GM18868 (cell line): Measurements from ENCODE around the gene B4GALT5.
A peak's percentile ranks its signal among the peaks of the same experiment; 100 is the strongest.
"Not testable (repeated sequence)": the region's sequence is repeated elsewhere in the genome, so short reads cannot be mapped to it uniquely, and the experiment has no call there.

Source experiments
- ATAC-seq: cut with Tn5 transposase; IDR thresholded peaks from one replicate; pipeline ENCODE4 v1.9.1; 2021; ENCODE audit warnings: mild to moderate bottlenecking, moderate library complexity; ENCODE audit not compliant: unreplicated experiment

B4GALT5 gene, protein sequence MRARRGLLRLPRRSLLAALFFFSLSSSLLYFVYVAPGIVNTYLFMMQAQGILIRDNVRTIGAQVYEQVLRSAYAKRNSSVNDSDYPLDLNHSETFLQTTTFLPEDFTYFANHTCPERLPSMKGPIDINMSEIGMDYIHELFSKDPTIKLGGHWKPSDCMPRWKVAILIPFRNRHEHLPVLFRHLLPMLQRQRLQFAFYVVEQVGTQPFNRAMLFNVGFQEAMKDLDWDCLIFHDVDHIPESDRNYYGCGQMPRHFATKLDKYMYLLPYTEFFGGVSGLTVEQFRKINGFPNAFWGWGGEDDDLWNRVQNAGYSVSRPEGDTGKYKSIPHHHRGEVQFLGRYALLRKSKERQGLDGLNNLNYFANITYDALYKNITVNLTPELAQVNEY

DNA sequence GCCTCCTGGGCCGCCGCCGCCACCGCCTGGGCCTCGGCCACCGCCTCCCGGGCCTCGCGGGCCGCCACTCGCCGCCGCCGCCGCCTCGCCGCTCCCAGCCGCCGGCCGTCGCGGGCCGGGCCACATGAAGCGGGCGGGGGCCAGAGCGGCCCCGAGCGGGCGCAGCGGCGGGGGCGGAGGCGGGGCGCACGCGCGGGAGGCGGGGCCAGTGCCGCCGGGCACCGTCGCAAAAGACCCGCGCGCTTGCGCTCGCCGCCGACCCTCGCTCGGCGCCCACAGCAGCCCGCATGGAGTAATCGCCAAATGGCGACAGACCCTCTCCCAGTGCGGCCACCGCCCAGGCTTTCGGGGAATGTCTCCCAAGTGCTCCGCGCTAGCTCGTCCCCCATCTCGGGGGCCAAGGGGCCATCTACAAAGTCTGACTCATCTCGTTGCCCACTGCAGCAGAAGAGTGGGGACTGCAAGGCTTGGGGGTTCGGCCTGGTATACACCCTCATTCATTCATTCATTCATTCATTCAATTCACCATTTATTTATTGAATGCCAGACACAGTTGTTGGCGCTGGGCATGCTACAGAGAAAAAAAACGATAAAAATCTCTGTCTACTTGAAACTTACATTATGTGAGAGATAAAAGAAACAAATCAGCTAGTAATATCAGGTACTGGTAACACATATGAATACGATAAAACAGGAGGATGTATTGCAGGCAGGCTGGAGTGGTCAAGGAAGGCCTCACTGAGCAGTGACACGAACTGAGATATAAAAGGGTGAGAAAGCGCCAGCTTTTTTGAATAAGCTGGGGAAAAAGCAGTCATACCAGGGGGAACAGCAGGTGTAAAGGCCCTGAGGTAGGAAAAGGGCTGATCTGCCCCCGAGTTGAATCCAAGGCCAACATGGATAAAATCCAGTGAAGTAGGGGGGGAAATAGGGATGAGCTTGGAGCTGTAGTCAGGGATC lies at the start of gene B4GALT5:
Gene B4GALT5, minus strand, starts transcription at position 126 of the 960 bp plus-strand sequence. CDS start 188 bp downstream, outside the sequence.
- peak; percentile 78 for ATAC-seq

DNA sequence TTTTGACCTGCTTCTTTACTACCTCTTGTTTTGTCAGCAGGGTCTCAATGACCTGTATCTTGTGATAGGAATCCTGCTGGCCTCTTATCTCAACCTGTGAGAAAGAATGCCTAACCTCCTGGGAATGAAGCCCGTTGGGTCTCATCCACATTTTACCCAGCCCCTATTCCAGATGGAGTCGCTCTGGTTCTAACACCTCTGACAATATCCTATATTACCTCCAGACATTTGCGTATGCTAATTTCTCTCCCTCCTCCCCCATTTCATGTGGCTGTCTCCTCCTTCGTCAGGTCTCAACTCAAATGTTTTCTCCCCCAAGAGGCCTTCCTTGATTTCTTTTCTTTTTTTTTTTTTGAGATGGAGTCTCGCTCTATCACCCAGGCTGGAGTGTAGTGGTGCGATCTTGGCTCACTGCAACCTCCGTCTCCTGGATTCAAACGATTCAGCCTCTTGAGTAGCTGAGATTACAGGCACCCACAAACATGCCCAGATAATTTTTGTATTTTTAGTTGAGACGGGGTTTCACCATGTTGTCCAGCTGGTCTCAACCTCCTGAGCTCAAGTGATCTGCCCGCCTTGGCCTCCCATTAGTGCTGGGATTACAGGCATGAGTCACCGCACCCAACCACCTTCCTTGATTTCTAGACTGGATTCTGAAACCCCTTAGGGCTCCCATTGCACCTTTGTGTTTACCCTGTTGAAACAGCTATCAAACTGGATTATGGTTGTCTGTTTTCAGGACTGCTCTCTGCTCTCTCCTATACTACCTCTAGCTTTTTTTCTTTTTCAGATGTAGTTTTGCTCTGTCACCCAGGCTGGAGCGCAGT lies 49.5 kb upstream of the B4GALT5 start:
- ATAC-seq = no peak

DNA sequence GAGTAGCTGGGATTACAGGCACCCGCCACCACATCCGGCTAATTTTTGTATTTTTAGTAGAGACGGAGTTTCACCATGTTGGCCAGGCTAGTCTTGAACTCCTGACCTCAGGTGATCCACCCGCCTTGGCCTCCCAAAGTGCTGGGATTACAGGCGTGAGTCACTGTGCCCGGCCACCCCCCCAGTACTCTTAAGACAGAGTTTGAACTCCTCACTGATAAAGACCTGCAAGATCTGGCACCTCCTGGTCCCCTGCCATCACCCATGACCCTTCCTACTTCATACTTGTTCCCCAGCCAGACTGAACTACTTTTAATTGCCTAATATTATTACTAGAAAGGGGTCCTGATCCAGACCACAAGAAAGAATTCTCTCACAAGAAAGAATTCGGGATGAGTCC lies 48.2 kb upstream of the B4GALT5 start:
- ATAC-seq = not testable (repeated sequence)

DNA sequence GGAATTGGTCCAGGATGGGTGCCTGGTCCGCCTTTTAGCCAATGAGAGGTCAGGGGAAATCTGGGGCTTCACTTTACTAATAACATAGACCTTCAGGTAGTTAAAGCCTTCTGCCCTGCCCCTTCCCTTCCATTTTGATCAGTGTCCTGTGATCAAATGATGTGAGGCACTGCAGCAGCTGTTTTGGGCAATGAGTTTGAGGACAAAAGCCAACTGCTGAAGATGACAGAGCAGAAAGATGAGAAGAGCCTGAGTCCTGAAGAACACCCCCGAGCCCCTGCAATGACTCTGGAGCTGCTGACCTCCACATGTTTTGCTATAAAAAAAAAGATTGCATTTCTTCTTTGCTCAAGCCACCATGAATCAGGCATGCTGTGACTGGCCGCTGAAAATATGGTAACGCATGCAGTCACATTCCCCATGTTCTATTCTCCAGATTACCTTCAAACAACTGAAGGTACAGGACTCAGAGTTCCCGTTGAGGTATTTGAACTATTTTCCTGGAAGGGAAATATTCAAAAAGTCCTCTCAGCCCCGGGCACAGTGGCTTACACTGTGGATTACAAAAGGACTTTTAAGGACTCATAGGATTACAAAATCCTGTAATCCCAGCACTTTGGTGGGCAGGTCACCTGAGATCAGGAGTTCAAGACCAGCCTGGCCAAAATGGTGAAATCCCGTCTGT lies 45.7 kb upstream of the B4GALT5 start:
- ATAC-seq = no peak

GRCh38 chr20:49758781-49759180 lies 45.1 kb upstream of the B4GALT5 start:
- no peak for ATAC-seq

DNA sequence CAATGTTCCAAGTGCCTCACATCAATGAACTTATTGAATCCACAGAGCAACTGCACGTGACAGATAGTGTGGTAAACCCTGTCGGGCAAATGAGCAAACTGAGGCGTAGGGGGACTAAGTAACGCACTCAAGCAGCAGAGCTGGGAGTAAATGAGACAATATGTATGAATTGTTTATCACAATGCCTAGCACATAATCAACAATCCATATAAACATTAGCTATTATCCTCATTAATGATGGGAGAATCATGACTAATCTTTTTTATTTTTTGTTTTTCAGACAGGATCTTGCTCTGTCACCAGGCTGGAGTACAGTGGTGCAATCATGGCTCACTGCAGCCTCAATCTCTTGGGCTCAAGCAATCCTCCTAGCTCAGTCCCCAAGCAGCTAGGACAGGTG lies 43.9 kb upstream of the B4GALT5 start:
- no peak for ATAC-seq

DNA sequence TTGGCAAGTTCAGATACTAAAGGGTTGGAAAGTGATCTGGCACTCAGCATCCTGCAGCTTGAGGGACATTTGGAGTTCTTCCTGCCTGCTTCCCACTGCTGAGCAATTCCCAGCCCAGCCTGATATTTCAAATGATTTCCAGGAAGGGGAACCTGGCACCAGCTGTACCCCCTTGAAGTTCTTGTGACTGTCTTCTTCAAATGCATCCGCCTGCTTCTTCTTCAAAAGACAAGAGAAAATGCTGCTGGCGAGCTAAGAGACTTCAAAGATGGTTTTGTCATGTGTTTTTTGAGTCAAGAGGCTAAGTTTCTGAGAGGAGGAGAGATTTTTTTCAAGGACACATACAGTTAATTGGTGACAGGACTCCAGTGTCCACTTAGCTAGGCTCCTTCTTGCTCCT lies 42.6 kb upstream of the B4GALT5 start:
- no peak for ATAC-seq

- no peak for ATAC-seq
Observed at GRCh38 chr20:49754596-49754995, 40.9 kb upstream of the B4GALT5 start.

- no peak for ATAC-seq
Observed at GRCh38 chr20:49753133-49753532, 39.5 kb upstream of the B4GALT5 start.

- ATAC-seq = no peak
Observed at GRCh38 chr20:49752201-49752903, 38.7 kb upstream of the B4GALT5 start.

DNA sequence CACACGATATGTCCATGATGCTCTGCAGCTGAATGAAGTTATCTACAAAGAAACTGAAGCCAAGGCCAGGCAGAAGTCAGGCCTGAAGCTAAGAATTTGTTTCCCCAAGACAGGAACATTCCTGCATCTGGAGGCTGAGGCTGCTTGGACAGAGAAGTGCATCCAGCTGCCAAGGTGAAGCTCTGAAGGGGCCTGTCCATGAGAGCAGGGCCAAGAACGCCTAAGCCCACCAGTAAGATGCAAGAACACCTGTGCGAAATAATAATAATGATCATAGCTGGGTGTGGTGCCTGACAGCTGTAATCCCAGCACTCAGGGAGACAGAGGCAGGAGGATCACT lies 37.7 kb upstream of the B4GALT5 start:
- no peak for ATAC-seq

DNA sequence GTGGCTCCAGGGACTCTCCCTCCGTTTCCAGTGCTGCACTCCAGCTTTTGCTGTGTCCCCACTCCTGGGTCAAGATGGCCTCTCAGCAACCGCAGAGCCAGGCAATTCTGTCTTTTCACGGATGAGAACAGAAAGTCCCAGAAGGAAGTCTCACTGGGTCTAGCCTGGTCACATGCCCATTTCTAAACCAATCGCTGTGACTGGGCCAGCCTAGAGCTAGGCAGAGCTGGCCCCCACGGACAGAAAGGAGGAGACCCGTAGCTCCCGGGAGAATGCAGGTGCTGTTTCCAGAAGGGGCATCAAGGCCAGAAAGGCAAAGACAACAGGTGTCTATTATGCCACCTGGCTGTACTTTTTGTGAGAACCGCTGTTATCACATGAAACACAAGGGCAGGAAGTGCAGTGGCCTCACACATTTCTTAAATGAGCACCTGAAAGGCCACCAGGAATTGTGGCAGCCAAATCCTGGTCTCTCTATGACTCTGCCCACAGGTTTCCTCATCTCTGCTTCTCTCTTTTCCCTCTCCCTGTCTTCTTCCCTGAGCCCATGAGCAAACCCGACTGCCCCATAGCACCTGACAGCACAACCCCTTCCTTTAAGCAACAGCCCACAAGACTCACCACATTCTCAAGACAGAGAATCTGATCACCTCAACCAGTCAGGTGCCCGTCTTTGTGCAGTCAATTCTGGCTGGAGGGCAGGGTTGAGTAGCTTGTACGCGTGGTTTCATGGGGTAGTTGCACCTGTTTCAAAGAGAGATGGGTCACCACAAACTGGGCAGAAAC lies 37.1 kb upstream of the B4GALT5 start:
- ATAC-seq = peak; percentile 70

GRCh38 chr20:49749625-49750024 lies 35.9 kb upstream of the B4GALT5 start:
- ATAC-seq = no peak

- ATAC-seq = no peak
Observed at GRCh38 chr20:49748525-49748838, 34.8 kb upstream of the B4GALT5 start.

GRCh38 chr20:49747707-49748524 lies 34.2 kb upstream of the B4GALT5 start:
- no peak for ATAC-seq

DNA sequence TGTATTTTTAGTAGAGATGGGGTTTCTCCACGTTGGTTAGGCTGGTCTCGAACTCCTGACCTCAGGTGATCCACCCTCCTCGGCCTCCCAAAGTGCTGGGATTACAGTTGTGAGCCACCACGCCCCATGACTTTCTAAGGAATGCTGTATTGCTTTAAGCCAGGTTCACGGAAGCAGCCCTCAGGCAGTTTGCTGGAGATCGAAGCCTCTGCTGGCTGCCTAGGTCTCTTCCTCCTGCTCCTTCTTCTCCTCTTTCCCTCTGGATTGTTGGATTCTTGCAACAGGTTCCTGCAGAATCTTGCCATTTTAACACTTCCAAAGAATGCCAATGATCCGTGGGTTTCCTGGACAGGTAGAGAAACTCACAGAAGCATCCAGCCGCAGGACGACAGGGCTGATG lies 29.3 kb upstream of the B4GALT5 start:
- no peak for ATAC-seq

DNA sequence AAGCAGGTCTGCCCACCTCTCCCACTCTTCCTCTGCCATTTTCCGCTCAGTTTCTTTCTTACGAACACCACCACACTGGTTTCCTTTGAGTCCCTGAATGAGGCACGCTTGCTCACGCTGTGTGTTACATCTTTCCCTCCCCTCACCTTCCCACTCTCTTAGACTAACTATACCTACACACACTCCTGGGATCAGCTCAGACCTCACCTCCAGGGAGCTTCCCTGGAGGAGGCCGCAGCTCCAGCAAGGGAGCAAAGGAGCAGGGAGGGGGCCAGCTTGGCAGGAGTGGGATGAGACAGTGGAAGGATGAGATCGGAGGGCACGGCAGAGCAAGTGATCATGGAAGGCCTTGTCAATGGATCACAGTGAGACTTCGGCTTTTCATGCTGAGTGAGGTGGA lies 28.3 kb upstream of the B4GALT5 start:
- no peak for ATAC-seq

GRCh38 chr20:49740807-49741206 lies 27.1 kb upstream of the B4GALT5 start:
- ATAC-seq = no peak
